ENCODE measurements around the gene RESP18.
"Not testable (repeated sequence)": the region's sequence is repeated elsewhere in the genome, so short reads cannot be mapped to it uniquely, and the experiment has no call there.

RESP18 gene

DNA sequence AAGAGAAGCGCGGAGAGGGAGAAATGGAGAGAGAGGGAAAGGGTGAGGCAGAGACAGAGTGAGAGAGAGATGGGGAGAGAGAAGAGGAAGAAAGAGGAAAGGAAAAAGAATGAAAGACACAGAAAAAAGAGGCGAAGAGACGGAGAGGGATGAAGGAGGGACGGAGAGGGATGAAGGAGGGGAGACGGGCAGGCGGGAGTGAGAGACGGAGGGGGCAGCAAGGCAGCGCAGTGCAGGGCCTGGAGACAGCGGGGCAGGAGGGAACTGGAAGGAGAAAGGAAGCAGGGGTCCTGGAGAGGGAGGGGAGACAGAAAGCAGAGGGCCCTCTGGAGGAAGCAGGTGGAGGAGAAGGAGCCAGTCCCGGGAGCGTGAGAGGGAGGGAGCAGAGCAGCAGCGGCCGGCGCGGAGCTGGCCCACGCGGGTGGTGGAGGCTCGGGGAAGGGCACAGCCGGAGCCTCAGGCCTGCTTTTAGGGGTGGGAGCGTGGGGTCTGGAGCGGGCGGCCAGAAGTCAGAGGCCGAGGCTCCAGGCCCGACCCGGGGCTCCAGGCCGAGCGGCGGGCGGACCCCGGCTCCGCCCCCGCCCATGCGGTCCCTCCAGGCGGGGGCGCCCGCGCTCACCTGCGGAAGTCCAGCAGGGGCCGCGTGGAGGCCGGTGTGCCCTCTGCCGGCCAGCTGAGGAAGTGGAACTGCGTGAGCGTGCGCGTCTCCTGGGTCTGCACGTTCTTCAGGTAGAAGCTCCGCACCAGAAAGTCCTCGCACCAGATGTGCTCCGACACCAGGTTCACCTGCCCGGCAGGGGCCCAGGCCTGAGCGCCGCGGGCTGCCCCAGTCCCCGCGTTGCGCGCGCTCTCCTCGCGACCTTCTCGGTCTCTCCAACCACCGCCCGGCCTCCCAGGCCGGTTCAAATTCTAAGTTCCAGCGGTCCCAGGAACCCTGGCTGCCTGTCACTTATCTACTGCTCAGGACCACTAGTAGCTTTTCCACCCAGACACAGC is 37.9 kb downstream of the RESP18 start:
- in situ Hi-C loops (cut with MboI; ENCODE audit: low sequenced_read_pairs): loop anchor here (10.0 kb wide), 1 partner anchor 120 kb away; the partner anchor contains the start of genes CNPPD1, RETREG2 and SLC23A3

DNA sequence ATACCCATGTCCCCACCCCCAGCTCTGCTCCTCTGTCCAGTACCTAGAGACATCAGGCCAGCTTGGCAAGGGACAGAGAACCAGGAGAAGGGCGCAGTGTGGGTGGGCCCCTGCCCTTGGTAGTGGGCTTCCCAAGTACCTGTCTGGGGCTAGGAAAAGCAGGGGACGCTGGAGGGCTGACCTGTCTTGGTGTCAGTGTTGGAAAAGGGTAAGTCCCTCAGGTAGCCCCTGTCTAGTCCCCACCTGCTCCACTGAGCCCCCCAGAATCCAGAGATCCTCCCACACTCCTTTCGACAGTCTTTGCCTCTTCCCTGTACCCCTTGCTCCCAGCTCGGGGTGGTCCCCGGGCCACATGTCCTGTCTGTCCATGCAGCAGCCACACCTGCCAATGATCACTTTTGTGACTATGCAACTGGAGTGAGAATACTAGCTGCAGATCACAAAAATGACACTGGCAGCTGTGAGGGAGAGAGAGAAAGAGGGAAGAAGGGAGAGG is 38.8 kb downstream of the RESP18 start:
- in situ Hi-C loops (cut with MboI; ENCODE audit: low sequenced_read_pairs): loop anchor here (10.0 kb wide), 1 partner anchor 119 kb away; the partner anchor contains the start of genes CNPPD1, RETREG2 and SLC23A3

DNA sequence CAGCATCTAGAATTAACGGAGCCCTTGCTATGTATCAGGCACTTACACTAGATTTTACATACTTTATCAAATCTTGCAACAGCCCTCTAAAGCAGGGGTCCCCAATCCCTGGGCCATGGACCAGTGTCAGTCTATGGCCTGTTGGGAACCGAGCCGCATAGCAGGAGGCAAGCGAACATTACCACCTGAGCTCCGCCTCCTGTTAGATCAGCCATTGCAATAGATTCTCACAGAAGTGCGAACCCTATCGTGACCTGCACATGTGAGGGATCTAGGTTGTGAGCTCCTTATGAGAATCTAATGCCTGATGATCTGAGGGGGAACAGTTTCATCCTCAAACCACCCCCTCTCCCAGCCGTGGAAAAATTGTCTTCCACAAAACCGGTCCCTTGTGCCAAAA is 39.9 kb downstream of the RESP18 start:
- in situ Hi-C loops (cut with MboI; ENCODE audit: low sequenced_read_pairs): loop anchor here (10.0 kb wide), 1 partner anchor 118 kb away; the partner anchor contains the start of genes CNPPD1, RETREG2 and SLC23A3

DNA sequence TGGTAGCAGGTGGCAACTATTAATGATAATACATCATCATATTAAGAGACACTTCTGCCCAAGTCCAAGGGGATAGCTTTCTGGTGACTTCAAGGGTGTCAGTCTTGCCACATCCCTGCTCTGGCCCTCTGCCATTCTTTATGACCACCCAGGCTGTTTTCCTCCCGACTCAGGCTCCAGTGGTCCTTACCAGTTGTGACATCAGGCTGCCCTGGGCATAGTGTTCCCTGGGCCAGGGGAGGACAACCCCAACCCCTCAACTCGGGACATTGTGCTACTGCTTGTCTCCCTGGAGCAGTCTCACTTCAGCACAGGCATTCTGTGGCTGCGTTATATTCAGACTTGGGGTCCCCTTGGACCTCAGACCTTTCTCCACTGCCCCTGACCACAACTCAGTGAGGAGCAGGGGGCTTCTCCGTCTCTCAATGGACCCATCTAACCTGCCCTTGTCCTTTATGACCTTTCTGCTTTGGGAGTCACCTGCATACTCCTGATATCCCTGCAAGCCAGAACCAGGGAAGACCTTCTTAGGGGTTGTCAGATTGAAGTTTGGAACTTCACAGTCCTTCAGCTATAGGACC is 40.5 kb downstream of the RESP18 start:
- in situ Hi-C loops (cut with MboI; ENCODE audit: low sequenced_read_pairs): loop anchor here (10.0 kb wide), 1 partner anchor 117 kb away; the partner anchor contains the start of genes CNPPD1, RETREG2 and SLC23A3

DNA sequence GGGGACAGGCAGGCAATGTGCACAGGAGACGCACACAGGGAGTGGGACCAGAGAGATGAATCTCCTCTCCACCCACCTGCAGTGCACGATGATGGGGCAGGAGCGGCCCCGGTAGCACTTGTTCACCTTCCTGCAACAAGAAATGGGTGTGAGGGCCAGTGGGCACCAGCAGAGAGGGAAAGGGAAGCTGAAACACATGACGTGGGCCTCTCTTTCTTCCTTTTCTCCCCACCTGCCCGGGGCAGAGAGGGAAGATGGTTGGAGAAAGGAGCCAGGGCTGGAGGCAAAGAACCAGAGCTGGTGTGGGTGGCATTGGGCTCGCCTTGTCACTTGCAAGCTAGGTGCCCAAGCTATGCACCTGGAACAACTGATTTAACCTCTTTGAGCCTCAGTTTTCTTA is 41.1 kb downstream of the RESP18 start:
- in situ Hi-C loops (cut with MboI; ENCODE audit: low sequenced_read_pairs): loop anchor here (10.0 kb wide), 1 partner anchor 117 kb away; the partner anchor contains the start of genes CNPPD1, RETREG2 and SLC23A3

DNA sequence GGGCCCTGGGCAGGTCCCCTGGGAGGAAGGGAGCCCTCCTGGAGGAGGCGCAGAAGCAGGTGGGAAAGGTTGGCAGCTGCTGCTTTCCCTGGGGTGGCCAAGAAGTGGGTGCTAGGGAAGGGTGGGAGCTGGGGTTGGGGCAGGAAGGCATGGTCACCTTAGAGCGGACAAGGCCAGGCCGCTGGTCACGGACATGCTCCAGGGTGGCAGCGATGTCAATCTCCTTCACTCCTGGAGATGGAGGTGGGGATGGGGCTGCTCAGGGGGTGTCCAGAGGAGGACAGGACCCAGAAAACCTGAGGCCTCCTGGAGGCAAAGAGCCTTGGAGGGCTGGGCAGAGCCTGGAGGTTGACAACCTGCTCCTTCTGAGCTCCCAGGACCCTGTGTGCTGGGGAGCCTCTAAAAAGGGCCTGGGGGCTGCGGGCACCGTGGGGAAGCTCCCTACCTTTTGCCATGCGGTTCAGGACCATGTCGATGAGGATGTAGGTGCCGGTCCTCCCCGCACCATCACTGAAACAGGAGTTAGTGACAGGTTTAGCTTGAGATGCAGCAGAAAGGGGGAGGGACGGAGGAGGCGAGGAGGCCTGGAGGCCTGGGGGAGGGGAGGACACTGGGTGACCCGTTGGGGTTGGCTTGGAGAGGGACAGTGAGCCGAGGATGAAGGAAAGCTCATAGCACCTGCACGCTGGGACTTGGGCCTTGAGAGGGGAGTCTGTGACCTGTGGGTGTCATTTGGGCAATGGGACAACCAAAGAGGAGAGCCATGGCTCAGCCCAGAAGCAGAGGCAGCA is 42.0 kb downstream of the RESP18 start:
- in situ Hi-C loops (cut with MboI; ENCODE audit: low sequenced_read_pairs): loop anchor here (10.0 kb wide), 1 partner anchor 116 kb away; the partner anchor contains the start of genes CNPPD1, RETREG2 and SLC23A3

DNA sequence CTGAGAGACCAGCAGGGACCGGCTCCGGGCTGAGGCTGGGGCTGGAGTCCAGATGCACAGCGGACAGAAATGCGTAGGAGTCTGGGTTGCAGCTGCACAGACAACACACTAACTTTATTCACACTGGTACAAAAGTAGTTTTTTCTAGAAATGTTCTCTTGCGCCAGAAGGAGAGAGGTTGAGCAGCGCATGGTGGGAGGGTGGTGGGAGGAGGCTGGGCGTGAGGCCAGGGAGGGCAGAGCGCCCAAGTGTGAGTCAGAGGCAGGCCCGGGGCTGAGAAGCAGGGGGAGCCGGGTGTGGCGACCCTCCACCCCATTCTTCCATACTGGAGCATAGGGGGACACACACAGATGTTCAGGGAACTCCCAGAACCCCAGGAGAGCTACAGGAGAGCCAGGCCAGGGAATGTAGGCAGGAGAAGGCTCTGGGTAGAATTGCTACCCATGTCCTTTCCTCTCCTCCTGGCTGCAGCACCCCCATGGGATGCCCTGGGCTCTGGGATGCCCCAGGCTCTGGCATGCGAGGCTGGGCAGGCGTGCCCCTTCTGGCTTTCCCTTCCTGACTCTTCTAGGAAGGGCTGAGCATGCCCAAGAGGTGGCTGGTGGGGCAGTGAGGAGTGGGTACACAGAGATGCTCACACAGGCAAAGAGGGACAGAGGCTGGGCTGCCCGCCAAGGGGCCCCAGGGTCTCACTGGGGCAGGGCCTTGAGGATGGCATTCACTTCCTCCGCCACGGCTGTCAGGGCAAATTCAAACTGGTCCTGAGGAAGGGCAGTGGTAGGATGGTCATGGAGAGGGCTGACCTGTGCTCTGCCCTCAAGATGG is 42.8 kb downstream of the RESP18 start:
- in situ Hi-C loops (cut with MboI; ENCODE audit: low sequenced_read_pairs): loop anchor here (10.0 kb wide), 1 partner anchor 115 kb away; the partner anchor contains the start of genes CNPPD1, RETREG2 and SLC23A3

DNA sequence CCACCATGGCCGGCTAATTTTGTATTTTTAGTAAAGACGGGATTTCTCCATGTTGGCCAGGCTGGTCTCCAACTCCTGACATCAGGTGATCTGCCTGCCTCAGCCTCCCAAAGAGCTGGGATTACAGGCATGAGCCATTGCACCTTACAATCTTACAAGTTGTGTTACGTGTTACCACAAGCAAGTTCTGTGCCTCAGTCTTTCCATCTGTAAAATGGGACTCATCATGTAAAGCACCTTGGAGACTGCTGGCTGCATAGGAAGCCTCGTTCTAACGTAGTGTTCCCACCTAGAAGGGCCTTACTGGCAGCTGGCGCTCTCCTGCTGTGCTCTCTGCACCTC is 43.4 kb downstream of the RESP18 start:
- in situ Hi-C loops (cut with MboI; ENCODE audit: low sequenced_read_pairs): no loop called here

DNA sequence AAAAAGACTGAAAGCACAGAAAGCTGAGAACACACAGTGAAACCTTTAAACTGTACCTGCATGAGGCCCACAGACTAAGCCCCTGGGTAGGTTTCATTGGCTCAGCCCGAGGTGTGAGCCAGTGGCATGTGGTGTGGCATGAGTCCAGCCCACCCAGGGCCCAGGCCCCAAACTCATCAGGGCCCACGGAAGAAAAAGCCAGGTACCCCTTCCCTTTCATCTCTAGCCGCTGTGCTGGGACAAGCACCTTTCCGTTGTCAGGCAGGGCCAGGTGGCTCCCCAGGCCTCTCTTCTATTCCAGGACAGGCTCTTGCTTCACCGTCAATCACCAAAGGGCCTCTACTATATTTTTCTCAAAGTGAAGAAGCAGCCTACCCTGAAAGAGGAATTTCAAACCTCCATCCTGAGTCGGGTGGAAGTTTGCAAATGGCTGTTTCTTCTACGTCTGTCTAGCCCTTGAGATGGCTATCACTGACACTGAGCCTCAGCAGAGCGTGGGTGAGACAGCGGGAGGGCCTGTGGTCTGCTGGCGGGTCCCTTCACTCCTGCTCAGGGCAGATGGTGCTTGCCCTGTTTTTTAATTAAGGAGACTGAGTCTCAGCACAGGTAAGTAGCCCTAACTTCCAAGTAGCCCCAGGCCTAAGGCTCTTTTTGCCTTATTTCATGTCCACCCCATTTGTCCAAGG is 44.8 kb downstream of the RESP18 start:
- in situ Hi-C loops (cut with MboI; ENCODE audit: low sequenced_read_pairs): no loop called here

DNA sequence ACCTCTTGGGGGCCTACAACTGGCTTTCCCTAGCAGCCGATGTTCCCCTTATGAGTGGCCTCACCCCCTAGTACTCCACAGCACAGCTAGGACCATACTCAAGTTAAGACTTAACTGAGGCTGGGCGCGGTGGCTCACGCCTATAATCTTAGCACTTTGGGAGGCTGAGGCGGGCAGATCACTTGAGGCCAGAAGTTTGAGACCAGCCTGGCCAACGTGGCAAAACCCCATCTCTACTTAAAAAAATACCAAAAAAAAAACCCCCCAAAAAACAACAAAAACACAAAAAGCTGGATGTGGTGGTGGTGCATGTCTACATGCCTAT is 45.5 kb downstream of the RESP18 start:
- in situ Hi-C loops (cut with MboI; ENCODE audit: low sequenced_read_pairs): not testable (repeated sequence)

DNA sequence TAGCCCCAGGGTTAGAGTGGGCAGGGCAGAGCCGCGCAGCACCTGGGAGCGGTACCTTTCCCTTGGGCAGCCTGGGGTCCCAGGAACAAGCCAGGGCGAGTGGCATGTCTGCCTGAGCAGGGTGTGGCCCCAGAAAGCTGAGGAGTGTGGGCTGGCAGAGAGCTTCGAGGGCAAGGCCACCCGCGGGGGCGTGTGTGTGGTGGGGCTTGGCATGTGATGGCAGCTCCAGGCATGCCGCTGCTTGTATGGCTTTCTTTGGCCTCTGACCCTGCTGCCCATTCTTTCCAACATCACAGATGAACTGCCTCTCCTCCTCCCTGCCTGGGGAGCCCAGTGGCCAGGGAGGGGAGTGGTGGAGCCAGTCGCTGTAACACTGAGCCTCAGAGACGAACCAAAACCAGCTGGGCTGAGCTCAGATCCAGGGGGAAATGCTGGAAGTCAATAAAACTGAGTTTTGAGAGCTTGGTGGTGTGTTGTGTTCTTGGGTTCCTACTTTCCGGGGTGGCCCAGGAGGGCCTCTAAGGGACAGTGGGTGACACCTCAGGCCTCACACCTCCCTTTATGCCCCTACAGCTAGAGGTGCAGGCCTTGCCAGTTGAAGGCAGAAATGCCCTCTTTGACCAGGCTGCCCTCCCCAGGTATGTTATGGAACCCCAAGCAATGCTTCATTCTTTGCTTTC is 46.0 kb downstream of the RESP18 start:
- in situ Hi-C loops (cut with MboI; ENCODE audit: low sequenced_read_pairs): no loop called here

DNA sequence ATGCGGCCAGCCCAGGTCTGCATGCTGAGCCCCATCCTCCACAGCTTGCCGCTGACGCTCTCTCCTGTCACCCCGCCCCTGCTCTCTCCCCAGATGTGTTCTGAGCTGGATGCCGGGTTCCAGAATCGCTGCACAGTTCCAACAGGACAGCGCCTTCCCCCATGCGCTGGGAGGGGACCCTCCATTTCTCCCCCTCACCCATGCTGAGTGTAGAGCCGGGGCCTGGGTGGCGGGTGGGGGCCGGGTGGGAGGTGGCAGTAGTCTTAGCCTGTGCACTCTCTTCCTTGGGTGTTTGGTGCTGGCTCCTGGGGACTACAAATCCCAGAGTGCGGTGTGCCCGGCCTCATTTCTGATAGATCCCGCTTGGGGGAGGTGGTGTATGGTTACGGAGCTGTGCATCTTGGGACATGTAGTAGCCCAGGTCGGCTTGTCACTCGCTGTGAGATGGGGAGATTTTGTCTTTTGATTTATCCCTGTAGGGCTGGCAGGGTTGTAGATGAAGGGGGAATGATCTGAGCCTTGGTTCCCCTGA is 46.6 kb downstream of the RESP18 start:
- in situ Hi-C loops (cut with MboI; ENCODE audit: low sequenced_read_pairs): no loop called here

DNA sequence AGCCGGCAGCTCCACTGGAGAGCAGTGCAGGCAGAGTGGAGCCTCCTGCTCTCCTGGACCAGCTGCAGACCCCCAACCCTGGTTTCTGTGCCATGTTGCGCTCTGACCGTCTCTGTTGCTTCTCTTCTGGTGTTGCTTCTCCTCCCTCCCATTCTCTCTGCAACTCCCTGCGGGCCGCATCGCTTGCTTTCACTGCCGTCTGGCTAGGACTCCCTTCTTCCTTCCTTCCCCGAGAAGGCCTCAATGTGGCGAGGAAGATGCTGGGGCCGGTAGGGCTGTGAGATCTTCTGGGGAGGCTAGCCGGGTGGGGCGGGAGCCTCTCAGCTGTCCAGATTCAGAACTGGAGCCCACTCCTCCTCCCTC is 47.2 kb downstream of the RESP18 start:
- in situ Hi-C loops (cut with MboI; ENCODE audit: low sequenced_read_pairs): no loop called here

DNA sequence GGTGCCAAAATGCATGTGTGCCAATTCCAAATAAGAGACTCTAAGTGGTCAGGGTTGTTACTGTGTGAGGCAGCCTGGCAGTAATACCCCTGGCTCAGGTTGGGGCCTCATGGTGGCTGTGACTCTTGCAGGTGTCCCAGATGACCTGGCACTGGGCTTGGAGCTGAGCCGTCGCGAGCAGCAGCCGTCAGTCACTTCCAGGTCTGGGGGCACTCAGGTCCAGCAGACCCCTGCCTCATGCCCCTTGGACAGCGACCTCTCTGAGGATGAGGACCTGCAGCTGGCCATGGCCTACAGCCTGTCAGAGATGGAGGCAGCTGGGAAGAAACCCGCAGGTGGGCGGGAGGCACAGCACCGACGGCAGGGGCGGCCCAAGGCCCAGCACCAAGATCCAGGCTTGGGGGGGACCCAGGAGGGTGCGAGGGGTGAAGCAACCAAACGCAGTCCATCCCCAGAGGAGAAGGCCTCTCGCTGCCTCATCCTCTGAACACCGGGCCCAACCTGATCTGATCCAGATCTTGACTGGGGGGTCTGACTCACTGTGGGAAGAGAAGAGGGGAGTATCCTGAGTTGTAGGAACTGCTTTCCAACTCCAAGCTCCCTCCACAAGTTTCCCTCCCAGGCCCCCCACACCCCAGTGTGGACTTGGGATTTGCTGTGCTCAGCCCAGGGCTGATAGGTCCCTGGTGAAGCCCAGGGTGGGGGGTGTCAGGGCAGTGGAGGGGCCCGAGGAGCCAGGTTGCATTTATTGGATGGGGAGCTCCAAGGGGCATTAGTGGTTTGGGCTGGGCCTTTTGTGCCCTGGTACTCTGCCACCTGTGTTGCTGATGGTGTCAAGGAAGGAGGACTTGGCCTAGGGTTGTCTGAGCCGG is 47.8 kb downstream of the RESP18 start:
- in situ Hi-C loops (cut with MboI; ENCODE audit: low sequenced_read_pairs): no loop called here

DNA sequence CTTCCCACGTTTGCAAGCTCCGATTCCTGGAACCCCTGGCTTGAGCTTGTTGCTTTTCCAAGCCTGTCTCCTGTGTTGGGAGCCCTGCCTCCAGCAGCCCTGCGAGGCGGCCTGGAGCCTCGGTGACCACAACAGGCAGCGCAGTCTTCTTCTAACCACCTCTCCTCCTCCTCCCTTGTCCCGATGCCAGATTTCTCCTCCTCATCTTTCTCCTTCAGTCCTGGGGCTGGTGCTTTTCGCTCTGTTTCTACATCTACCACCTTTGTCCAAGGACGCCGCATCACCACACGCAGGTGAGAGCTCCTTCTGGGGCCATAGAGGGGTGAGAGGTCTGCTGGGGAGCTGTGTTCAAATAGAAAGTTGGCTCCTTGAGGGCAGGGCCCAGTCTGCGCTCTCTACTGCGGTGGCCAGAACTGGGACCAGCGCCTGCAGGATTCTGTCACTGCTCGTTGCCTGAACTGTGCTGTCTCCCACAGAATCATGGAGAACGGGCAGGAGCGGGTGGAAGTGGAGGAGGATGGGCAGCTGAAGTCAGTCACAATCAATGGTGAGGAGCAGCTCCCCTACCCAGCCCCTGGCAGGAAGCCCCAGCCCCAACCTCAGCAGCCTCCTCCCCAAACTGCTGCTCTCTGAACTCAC is 49.5 kb downstream of the RESP18 start:
- in situ Hi-C loops (cut with MboI; ENCODE audit: low sequenced_read_pairs): no loop called here

DNA sequence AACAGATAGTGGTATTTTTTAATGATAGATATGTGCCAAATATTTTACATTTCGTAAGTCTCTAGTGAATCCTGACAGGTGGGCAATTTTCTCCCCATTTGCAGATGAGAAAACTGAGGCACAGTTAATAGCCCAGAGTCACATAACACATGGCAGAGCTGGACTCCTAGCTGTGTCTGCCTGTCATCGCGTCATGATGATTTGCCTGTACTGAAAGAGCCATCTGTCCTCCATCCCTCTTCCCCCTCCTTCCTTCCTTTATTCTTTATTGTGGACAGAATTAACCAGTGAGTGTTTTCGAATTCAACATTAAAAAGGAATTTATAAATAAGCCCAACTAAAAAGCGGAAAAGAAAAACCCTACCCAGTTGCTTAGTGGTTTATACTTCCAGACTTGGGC is 50.2 kb downstream of the RESP18 start:
- in situ Hi-C loops (cut with MboI; ENCODE audit: low sequenced_read_pairs): no loop called here

DNA sequence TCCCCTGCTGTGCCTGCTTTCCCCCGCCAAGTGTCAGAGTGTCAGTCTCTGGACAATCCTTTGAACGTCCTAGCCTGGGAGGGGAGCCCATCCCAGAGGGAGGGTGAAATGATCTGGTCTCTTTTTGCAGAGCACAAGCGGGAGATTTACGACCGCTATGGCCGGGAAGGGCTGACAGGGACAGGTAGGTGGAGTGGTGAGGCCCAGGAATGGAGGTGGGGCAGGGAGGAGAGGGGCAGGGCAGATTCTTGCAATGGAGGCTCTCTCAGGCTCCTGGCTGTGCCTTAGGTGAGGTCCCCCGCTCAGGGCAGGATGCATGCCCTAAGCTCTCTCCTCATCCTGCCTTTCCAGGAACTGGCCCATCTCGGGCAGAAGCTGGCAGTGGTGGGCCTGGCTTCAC is 51.0 kb downstream of the RESP18 start:
- in situ Hi-C loops (cut with MboI; ENCODE audit: low sequenced_read_pairs): no loop called here

Data from HL-60/S4 (cell line).